AG04449 (cell line): ENCODE results near the gene ADAMTS15.

Source experiments
- CTCF ChIA-PET: fragments of 350-600 bp; formaldehyde crosslinking; extraction: SDS; loops from one replicate; lab custom pipeline; 2021; ENCODE audit warnings: antibody characterized with exemption; lab: Yijun Ruan, JAX
- POLR2A ChIA-PET: fragments of 400-600, 350-600 bp; formaldehyde crosslinking; extraction: SDS; loops from one replicate; lab custom pipeline; 2020; ENCODE audit warnings: antibody characterized with exemption, inconsistent platforms; lab: Yijun Ruan, JAX
- DNase-seq: peaks from one replicate; pipeline ENCODE4 v3.0.0-alpha.2; 2010; ENCODE audit warnings: low read depth, low spot score
- H3K4me3 ChIP-seq: 2 replicates; pipeline ENCODE4 v1.5.1; 2011; ENCODE audit warnings: low read depth, mild to moderate bottlenecking, control low read depth, low read length
- CTCF ChIP-seq: IDR thresholded peaks from one replicate; pipeline ENCODE4 v1.5.1; 2011; ENCODE audit warnings: mild to moderate bottlenecking, moderate library complexity, low read length, control low read depth, inconsistent platforms; ENCODE audit not compliant: insufficient read depth; ENCODE audit errors: missing control alignments

ADAMTS15 gene

DNA sequence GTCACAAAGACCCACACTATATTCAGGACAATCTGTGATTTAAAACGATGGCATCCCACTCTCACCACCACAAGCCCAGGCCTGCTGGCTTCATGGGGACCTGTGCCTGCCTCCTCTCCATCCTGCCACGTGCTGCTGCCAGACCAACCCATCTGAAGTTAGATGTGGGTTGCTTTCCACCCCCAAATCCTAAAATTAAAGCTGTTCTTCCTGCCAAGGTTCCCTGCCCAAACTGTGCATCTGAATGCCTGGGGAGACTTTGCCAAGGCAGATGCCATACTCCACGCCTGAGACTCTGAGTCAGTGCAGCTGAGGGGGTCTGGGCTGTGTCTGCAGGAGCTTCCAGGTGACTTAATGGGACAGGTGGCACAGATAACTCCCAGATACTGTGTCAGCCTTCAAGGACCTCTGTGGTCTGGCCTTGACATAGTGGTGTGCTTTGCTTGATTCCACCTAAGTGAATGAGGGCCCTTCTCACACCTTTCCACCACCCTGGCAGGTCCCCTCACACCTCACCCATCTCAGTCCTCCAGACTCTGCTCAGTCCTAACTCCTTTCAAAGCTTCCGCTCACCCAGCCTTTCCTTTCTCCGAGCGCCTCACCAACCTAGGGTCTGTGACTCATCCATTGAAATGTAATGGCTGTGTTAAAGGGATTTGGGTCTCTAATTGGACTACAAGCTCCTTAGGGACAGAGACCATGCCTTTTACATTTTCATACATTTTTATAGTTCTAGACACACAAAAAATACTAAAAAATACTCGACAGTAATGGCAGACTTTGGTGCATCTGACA is 38.7 kb upstream of the ADAMTS15 start:
- H3K4me3 ChIP-seq = no peak overlapping the region
- no peak for TF ChIP-seq CTCF
- ChIA-PET CTCF (interaction anchor here (1.2 to 1.5 kb wide), 4 partner anchors 22 to 485 kb away, joined by 3 to 6 read pairs (median 4); no protein-coding TSS in a partner anchor), POLR2A (interaction anchor here (0.5 kb wide), 1 partner anchor 406 kb away, joined by 3 read pairs; no protein-coding TSS in a partner anchor)
- no peak for DNase-seq

DNA sequence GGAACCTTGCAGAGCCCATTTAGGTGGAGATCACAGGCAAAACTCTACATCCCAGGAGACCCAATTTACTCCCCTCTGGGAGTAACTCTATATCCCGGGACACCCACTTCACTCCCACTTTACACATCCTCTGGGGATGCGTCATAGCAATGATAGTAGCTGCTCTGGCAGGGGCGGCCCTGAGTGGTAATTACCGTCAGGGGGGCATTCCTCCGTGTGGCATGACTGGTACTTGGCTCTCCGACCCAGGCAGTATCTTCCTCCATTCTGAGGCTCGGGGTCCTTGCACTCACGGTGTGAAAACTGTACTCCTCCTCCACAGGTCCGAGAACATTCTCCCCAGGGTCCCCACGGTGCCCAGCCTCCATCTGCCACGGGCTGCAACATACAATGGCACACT is 37.2 kb upstream of the ADAMTS15 start:
- DNase-seq = no peak
- TF ChIP-seq CTCF = no peak
- POLR2A ChIA-PET = no interaction called here
- no peak overlapping the region for H3K4me3 ChIP-seq
- CTCF ChIA-PET = interaction anchor here (1.8 kb wide), 1 partner anchor 21 kb away, joined by 6 read pairs; no protein-coding TSS in a partner anchor

- ChIA-PET CTCF (interaction anchor here (0.8 to 1.3 kb wide), 5 partner anchors 9 to 503 kb away, joined by 3 to 5 read pairs (median 4); partner anchors contain the start of gene SNX19), POLR2A (no interaction called here)
- DNase-seq = no peak
- no peak for TF ChIP-seq CTCF
- H3K4me3 ChIP-seq = no peak overlapping the region
Observed at GRCh38 chr11:130413405-130414106, 34.9 kb upstream of the ADAMTS15 start.

DNA sequence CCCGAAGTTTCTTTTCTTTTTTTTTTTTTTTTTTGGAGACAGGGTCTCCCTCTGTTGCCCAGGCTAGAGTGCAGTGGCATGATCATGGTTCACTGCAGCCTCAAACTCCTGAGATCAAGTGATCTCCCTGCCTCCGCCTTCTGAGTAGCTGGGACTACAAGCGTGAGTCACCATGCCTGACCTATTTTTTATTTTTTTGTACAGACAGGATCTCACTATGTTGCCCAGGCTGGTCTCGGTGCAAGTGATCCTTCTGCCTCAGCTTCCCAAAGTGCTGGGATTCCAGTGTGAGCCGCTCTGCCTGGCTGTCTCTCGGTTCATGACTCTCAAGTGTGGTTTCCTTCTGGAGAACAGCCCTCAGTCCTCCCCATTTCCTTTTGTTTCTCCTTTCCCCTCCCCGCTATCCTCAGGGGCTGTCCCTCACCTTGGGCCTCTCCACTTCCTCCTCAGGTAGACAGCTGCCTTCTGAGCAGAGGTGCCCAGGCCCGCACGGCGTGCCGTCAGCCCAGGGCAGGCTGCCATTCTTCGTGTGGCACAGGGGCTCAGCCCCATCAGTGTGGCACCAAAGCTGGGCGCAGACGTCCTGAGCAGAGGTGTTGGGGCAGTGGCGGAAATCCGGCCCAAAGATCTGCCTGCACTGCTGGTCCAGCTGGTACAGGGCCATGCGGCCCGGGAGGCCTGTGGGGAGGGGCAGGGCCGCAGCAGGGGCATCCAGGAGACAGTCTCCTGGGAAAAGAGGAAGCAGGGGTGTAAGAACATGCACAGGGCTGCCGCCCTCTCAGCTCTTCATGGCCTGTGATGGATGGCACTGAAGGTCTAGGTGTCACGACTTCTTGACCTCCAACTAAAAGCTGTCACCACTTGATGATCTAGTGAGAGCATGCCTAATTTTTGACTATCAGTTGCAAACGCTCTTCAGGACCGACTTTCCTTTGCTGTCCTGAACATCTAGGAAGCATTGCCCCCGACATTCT is 34.1 kb upstream of the ADAMTS15 start:
- ChIA-PET CTCF (interaction anchor here (1.0 to 3.3 kb wide), 6 partner anchors 9 to 502 kb away, joined by 3 to 25 read pairs (median 4); partner anchors contain the start of gene SNX19), POLR2A (no interaction called here)
- no peak for DNase-seq
- no peak for TF ChIP-seq CTCF
- no peak overlapping the region for H3K4me3 ChIP-seq

DNA sequence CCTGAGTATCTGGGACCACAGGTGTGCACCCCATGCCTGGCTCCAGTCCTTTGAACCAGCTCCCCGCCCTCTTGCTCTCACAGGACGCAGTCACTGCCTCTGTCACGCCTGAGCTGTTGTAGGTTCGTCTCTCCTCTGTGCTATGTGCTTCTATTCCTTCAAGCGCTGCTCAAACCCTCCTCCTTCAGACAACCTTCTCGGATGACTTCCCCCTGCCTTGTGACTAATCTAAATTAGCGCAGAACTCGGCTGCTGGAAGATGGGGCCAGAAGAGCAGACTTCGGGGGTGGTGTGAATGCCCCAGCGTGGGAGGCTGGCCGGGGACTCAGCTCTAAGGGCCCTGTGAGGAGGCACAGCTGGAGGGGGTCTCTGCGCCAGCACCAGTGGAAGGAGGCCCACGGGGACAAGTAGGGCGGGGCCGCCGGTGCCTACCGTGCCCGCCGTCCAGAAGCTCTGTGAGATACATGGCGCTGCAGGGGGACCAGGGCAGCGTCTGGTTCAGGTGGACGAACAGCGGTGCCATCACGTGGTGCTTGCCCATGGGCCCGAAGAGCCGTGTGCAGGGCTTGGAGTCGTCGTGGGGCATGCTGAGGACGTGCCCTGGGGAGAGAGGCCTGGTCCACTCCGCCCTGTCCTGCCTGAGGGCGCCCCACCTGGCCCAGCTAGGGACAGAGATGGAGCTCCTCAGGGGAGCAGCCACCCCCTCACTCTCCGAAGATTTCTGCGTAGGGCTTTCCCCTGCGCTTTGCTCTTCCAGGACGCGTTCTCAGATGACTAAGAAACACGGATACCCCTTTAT is 32.5 kb upstream of the ADAMTS15 start:
- POLR2A ChIA-PET = no interaction called here
- DNase-seq = no peak

More for the DNA sequence above, 32.5 kb upstream of the ADAMTS15 start:
- no peak for TF ChIP-seq CTCF
- CTCF ChIA-PET = interaction anchor here (0.8 to 3.3 kb wide), 8 partner anchors 11 to 479 kb away, joined by 3 to 25 read pairs (median 4); no protein-coding TSS in a partner anchor
- H3K4me3 ChIP-seq = no peak overlapping the region
